K562 (cell line): ENCODE measurements around the gene IGF1R. TPM values are rescaled to one million over a fixed set of nuclear protein-coding genes. Genes with fewer than 3 reads are reported as not detected.
A peak's percentile ranks its signal among the peaks of the same experiment; 100 is the strongest.
"Not testable (repeated sequence)": the region's sequence is repeated elsewhere in the genome, so short reads cannot be mapped to it uniquely, and the experiment has no call there.

Experiments used
- ATAC-seq: fragments of 200-7000 bp; cut with Tn5 transposase; 3 replicates; pipeline ENCODE4 v1.9.1; 2020; ENCODE audit warnings: moderate library complexity
- BruUV-seq: library from RNA; stranded (reverse); fragments of 400-500 nt; replicated peaks from 2 replicates; lab custom pipeline; 2021; lab: Mats Ljungman, UMichigan
- CTCF ChIA-PET: fragments of 300-600 bp; formaldehyde crosslinking; extraction: SDS; loops from one replicate; lab custom pipeline; 2021; ENCODE audit warnings: low intra/inter-chr PET ratio; lab: Yijun Ruan, JAX
- POLR2A ChIA-PET: fragments of 300-600, 350-650 bp; sonication (Branson Sonifier 250); formaldehyde crosslinking; extraction: SDS; loops from one replicate; lab custom pipeline; 2021; ENCODE audit warnings: antibody characterized with exemption, inconsistent platforms; lab: Yijun Ruan, JAX
- DNase-seq, 4 experiments: peaks; one replicate each; pipeline versions ENCODE4 v3.0.0 to v3.0.0-alpha.2; 2011 to 2018; ENCODE audit warnings: low spot score in 3 of 4, mixed read lengths in 3 of 4; ENCODE audit errors: extremely low read depth in 1 of 4
- FAIRE-seq: peaks from 2 replicates; lab custom pipeline; 2011; peaks lifted over from hg19 to GRCh38; lab: Jason Lieb, UNC
- H2AFZ ChIP-seq: 2 replicates; pipeline ENCODE4 v1.6.0; 2011; ENCODE audit warnings: low read depth, low read length, control low read depth, inconsistent platforms
- H3K27ac ChIP-seq: fragments of 200-600 bp; 3 replicates; pipeline ENCODE4 v1.8.0; 2011; ENCODE audit warnings: low read depth, mild to moderate bottlenecking, control low read depth, inconsistent platforms, low read length, moderate library complexity, mixed read lengths; ENCODE audit errors: extremely low read depth
- H3K27me3 ChIP-seq, 2 experiments: fragments of 300-600 bp in 1 of 2; 2 replicates in 1 of 2; 3 replicates in 1 of 2; pipeline versions ENCODE4 v1.6.0 to v1.8.0; 2011; ENCODE audit warnings: inconsistent platforms in 2 of 2, low read length in 2 of 2, mild to moderate bottlenecking in 1 of 2, mixed read lengths in 1 of 2, moderate library complexity in 1 of 2; ENCODE audit not compliant: control insufficient read depth in 2 of 2, insufficient read depth in 2 of 2
- H3K36me3 ChIP-seq: fragments of 300-600 bp; 3 replicates; pipeline ENCODE4 v1.8.0; 2011; ENCODE audit warnings: mild to moderate bottlenecking, low read length, inconsistent platforms; ENCODE audit not compliant: control insufficient read depth, insufficient read depth
- H3K4me1 ChIP-seq, 2 experiments: fragments of 200-600 bp in 1 of 2; replicated peaks in 1 of 2; 2 replicates in 1 of 2; 3 replicates in 1 of 2; pipeline versions ENCODE4 v1.5.1 to v1.8.0; 2011; ENCODE audit warnings: inconsistent platforms in 2 of 2, low read length in 2 of 2, mild to moderate bottlenecking in 1 of 2, mixed read lengths in 1 of 2, moderate library complexity in 1 of 2; ENCODE audit not compliant: control insufficient read depth in 2 of 2, insufficient read depth in 2 of 2
- H3K4me2 ChIP-seq: 2 replicates; pipeline ENCODE4 v1.6.1; 2011; ENCODE audit warnings: low read length, control low read depth, inconsistent platforms, mixed read lengths; ENCODE audit not compliant: insufficient read depth
- H3K4me3 ChIP-seq: fragments of 200-600 bp; sonication (generic), shearing (Covaris generic); 2 replicates; pipeline ENCODE4 v1.5.1; 2016; ENCODE audit warnings: control low read depth, inconsistent platforms
- H3K79me2 ChIP-seq: fragments of 200-600 bp; 3 replicates; pipeline ENCODE4 v1.8.0; 2011; ENCODE audit warnings: low read length, inconsistent platforms; ENCODE audit not compliant: control insufficient read depth, insufficient read depth
- H3K9ac ChIP-seq, 2 experiments: 2 replicates each; pipeline versions ENCODE4 v1.6.0 to v1.6.1; 2011; ENCODE audit warnings: low read depth in 2 of 2, low read length in 2 of 2, control low read depth in 1 of 2, inconsistent platforms in 1 of 2, mild to moderate bottlenecking in 1 of 2, mixed read lengths in 1 of 2; ENCODE audit not compliant: insufficient read depth in 1 of 2
- H3K9me1 ChIP-seq: one replicate; pipeline ENCODE4 v1.6.0; 2011; ENCODE audit warnings: inconsistent platforms, mild to moderate bottlenecking, low read length, moderate library complexity; ENCODE audit not compliant: control insufficient read depth, insufficient read depth
- H3K9me3 ChIP-seq: replicated peaks from 2 replicates; pipeline ENCODE4 v1.5.1; 2011; ENCODE audit warnings: low read depth, low read length, inconsistent platforms; ENCODE audit not compliant: control insufficient read depth, insufficient read depth
- H4K20me1 ChIP-seq: replicated peaks from 2 replicates; pipeline ENCODE4 v1.6.1; 2011; ENCODE audit warnings: low read length, inconsistent platforms, mixed read lengths; ENCODE audit not compliant: control insufficient read depth, insufficient read depth
- CBFB ChIP-seq: sonication (generic); formaldehyde crosslinking; IDR thresholded peaks from 2 replicates; pipeline ENCODE4 v1.4.0; 2020; ENCODE audit warnings: mild to moderate bottlenecking, missing genetic modification reagents
- CREM ChIP-seq: IDR thresholded peaks from 2 replicates; pipeline ENCODE4 v1.6.1; 2014; ENCODE audit warnings: antibody characterized with exemption, low read depth
- DMBX1 ChIP-seq: fragments of 250-450 bp; sonication (Bioruptor Pico); IDR thresholded peaks from 2 replicates; pipeline ENCODE4 v1.8.0; 2022; ENCODE audit warnings: inconsistent platforms, mild to moderate bottlenecking, moderate library complexity, borderline replicate concordance
- GABPB2 ChIP-seq: fragments of 250-450 bp; sonication (Bioruptor Pico); conservative IDR thresholded peaks from 2 replicates; pipeline ENCODE4 v1.5.1; 2021; ENCODE audit warnings: mild to moderate bottlenecking
- MXI1 ChIP-seq: IDR thresholded peaks from 2 replicates; pipeline ENCODE4 v1.6.1; 2011; ENCODE audit warnings: low read depth, mild to moderate bottlenecking, improper control_type of control experiment, low read length
- SETDB1 ChIP-seq: IDR thresholded peaks from one replicate; pipeline ENCODE4 v1.6.1; 2012; ENCODE audit warnings: low read length, control low read depth, inconsistent platforms
- SNRNP70 ChIP-seq: fragments of 200-400 bp; formaldehyde crosslinking; optimal IDR thresholded peaks from 2 replicates; pipeline ENCODE3; 2017; ENCODE audit warnings: low read depth, low read length
- SRF ChIP-seq, 2 experiments: fragments of 250-450, 450-650 bp in 1 of 2; sonication (Bioruptor Pico) in 1 of 2; sonication (generic) in 1 of 2; formaldehyde crosslinking; IDR thresholded peaks; 2 replicates each; pipeline versions ENCODE4 v1.5.0 to v1.5.1; 2020 to 2022; ENCODE audit warnings: mild to moderate bottlenecking in 1 of 2, missing genetic modification reagents in 1 of 2
- TCFL5 ChIP-seq: fragments of 250-450 bp; sonication (Bioruptor Pico); conservative IDR thresholded peaks from 2 replicates; pipeline ENCODE4 v1.6.1; 2021; ENCODE audit warnings: mild to moderate bottlenecking, moderate library complexity, matching md5 sums
- ZBTB43 ChIP-seq: sonication (generic); formaldehyde crosslinking; IDR thresholded peaks from 2 replicates; pipeline ENCODE4 v1.8.0; 2023; ENCODE audit warnings: mild to moderate bottlenecking, missing genetic modification reagents
- WGBS: fragments of 100-300 bp; shearing (Covaris generic); methylation state at CpG from one replicate; pipeline ENCODE4 v1.1.6; 2016; ENCODE audit warnings: low coverage, mixed read lengths; ENCODE audit not compliant: insufficient coverage; ENCODE audit errors: missing lambda C conversion rate; 5-methylcytosine and 5-hydroxymethylcytosine counted together
- in situ Hi-C: fragments of 300-500 bp; cut with MboI; formaldehyde crosslinking; loops from 4 replicates; pipeline ENCODE4 v1.15.0; 2018; ENCODE audit warnings: inconsistent platforms, mixed read lengths
- intact Hi-C: fragments of 100-400 bp; cut with micrococcal nuclease; formaldehyde crosslinking; loops from 2 replicates; pipeline ENCODE4 v1.14.2; 2022
- polyA plus RNA-seq, 8 experiments: library from polyadenylated mRNA; depleted of rRNA in 4 of 8; stranded (reverse) in 5 of 8; unstranded in 3 of 8; fragments of >200 nt; fragmentation: Nextera tagmentation in 2 of 8; fragmentation: Illumina TruSeq in 1 of 8; extraction: Ambion mirVana in 2 of 8; extraction: Trizol in 1 of 8; gene quantifications; 2 replicates each; pipeline versions ENCODE4 v1.2.1 to v1.2.3, GENCODE V29; 2011 to 2014; ENCODE audit warnings: inconsistent platforms in 1 of 8, missing spikeins in 1 of 8
- total RNA-seq, 7 experiments: library from RNA; depleted of rRNA in 6 of 7; stranded (reverse); fragments of >200 nt in 6 of 7; fragmentation: Illumina TruSeq in 2 of 7; extraction: Trizol in 2 of 7; gene quantifications; 2 replicates each; pipeline versions ENCODE4 v1.2.1 to v1.2.3, GENCODE V29; 2011 to 2021; ENCODE audit warnings: low replicate concordance in 1 of 7

The IGF1R gene
- total and polyA plus RNA-seq, 9 of the 15 experiments (the other 6 are each of a cell fraction or from before 2014, with no cell fraction given), result 0.35 to 8.0 (median 1.6) TPM

DNA sequence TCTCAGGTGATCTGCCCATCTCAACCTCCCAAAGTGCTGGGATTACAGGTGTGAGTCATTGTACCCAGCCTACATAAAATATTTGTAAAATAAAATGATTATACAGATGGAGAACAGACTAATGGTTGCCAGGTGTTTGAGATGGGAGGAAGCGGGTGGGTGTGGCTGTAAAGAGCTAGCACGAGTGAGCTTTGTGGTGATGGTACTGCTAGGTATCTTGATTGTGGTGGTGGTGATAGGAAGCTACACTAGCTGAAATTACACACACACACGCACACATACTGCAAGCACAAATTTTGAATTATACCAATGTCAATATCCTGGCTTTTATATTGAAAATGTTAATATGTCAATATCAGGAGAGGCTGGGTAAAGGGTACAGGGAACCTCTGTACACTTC lies 353.9 kb downstream of the IGF1R start:
- Histone ChIP-seq H3K4me1 (no peaks in the 10 kb centered on the region; a peak in 1 of 5 replicates), H3K4me3 (no peak overlapping the region), H3K9ac (no peak overlapping the region), H3K4me2 (no peak overlapping the region), H2AFZ (no peak overlapping the region), H4K20me1 (no peaks in the 10 kb centered on the region), H3K9me3 (no peaks in the 10 kb centered on the region), H3K79me2 (no peaks in the 10 kb centered on the region), H3K9me1 (no peaks in the 10 kb centered on the region), H3K36me3 (no peaks in the 10 kb centered on the region), H3K27me3 (peaks cover 7 to 31% of the 10 kb centered on the region in 2 experiments; a peak in 4 of 5 replicates), H3K27ac (no peak overlapping the region)
- ChIA-PET CTCF (no interaction called here), POLR2A (no interaction called here)
- in situ Hi-C loops (loop anchor here (10.0 kb wide), 1 partner anchor 897 kb away; no protein-coding TSS in a partner anchor), intact Hi-C loops (no loop called here)
- WGBS, result 0% methylated on average over 3 of the region's 3 CpGs
- TF ChIP-seq SRF (CRISPR knock-in tag; IDR thresholded peaks at IDR 0.05) (no peak), GABPB2 (no peak), CBFB (CRISPR knock-in tag) (no peak), MXI1 (no peak), DMBX1 (CRISPR knock-in tag) (no peak), TCFL5 (CRISPR knock-in tag) (no peak), SETDB1 (no peak), SNRNP70 (no peak), ZBTB43 (no peak), CREM (no peak)
- DNase-seq, result no peak
- no peak for ATAC-seq
- BruUV-seq, result no TSS peak
- no peak for FAIRE-seq

- peak; percentile 6 for FAIRE-seq
- BruUV-seq, H3K4me3 ChIP-seq, POLR2A ChIA-PET, H3K9me3 ChIP-seq, H3K4me2 ChIP-seq, H2AFZ ChIP-seq, H3K9me1 ChIP-seq, CTCF ChIA-PET, H3K27ac ChIP-seq, H3K9ac ChIP-seq, ATAC-seq, H3K4me1 ChIP-seq, H3K79me2 ChIP-seq, DNase-seq, H3K36me3 ChIP-seq, intact Hi-C loops, H4K20me1 ChIP-seq: not testable (repeated sequence)
- in situ Hi-C loops, result loop anchor here (10.0 kb wide), 1 partner anchor 899 kb away; no protein-coding TSS in a partner anchor
- WGBS, result 1% methylated on average over 7 of the region's 10 CpGs
- peaks cover 9 to 33% of the 10 kb centered on the region in 2 experiments; a peak in 4 of 5 replicates for H3K27me3 ChIP-seq
Measured at GRCh38 chr15:99003317-99003716, 355.0 kb downstream of the IGF1R start.
